HCT116 (cell line): Measurements from ENCODE around the gene TIPARP. TPM values are rescaled to one million over a fixed set of nuclear protein-coding genes. Genes with fewer than 3 reads are reported as not detected.

Experiments
- ATAC-seq: fragments of 200-7000 bp; cut with Tn5 transposase; 2 replicates; pipeline ENCODE4 v1.9.1; 2020; ENCODE audit warnings: mild to moderate bottlenecking, moderate library complexity
- BruUV-seq: library from RNA; stranded (reverse); fragments of 400-500 nt; replicated peaks from 2 replicates; lab custom pipeline; 2021; lab: Mats Ljungman, UMichigan
- CTCF ChIA-PET: fragments of 300-600 bp; sonication (Branson Sonifier 250); formaldehyde crosslinking; loops from one replicate; lab custom pipeline; 2021; ENCODE audit warnings: antibody characterized with exemption; lab: Charles Lee
- POLR2A ChIA-PET: fragments of 300-600, 350-600 bp; sonication (Branson Sonifier 250); formaldehyde crosslinking; loops from one replicate; lab custom pipeline; 2021; ENCODE audit warnings: antibody characterized with exemption; lab: Charles Lee
- RAD21 ChIA-PET, 2 experiments: fragments of 300-600 bp; sonication (Branson Sonifier 250); formaldehyde crosslinking; loops; one replicate each; lab custom pipeline; 2023; ENCODE audit warnings: low total read pairs in 2 of 2; ENCODE audit not compliant: uncharacterized antibody in 2 of 2, unreplicated experiment in 2 of 2, low non-redundant PET in 1 of 2; lab: Charles Lee
- DNase-seq: peaks from one replicate; pipeline ENCODE4 v3.0.0-alpha.2; 2010; ENCODE audit warnings: low read depth, low spot score
- H2AFZ ChIP-seq: fragments of 200-600 bp; shearing (Covaris generic), sonication (generic); 2 replicates; pipeline ENCODE4 v1.6.1; 2017; ENCODE audit warnings: low read depth, mixed run types, mixed read lengths, antibody characterized with exemption, low read length; ENCODE audit not compliant: poor library complexity, severe bottlenecking
- H3K27ac ChIP-seq: 2 replicates; pipeline ENCODE4 v1.5.1; 2012; ENCODE audit warnings: low read depth, low read length
- H3K27me3 ChIP-seq: fragments of 200-600 bp; sonication (generic); 2 replicates; pipeline ENCODE4 v1.6.1; 2016; ENCODE audit warnings: mixed run types, low read length, mixed read lengths; ENCODE audit not compliant: insufficient read depth
- H3K36me3 ChIP-seq, 2 experiments: fragments of 200-500 bp in 1 of 2; fragments of 200-600 bp in 1 of 2; sonication (Bioruptor generic) in 1 of 2; sonication (generic) in 1 of 2; 2 replicates each; pipeline versions ENCODE4 v1.5.1 to v1.6.1; 2014 to 2016; ENCODE audit warnings: low read length in 2 of 2, inconsistent platforms in 1 of 2, mixed read lengths in 1 of 2, mixed run types in 1 of 2; ENCODE audit not compliant: insufficient read depth in 2 of 2, control insufficient read depth in 1 of 2
- H3K4me1 ChIP-seq, 2 experiments: fragments of 200-600 bp in 1 of 2; sonication (generic) in 1 of 2; 2 replicates each; pipeline versions ENCODE4 v1.5.1 to v1.6.1; 2012 to 2017; ENCODE audit warnings: low read length in 2 of 2, inconsistent platforms in 1 of 2, mild to moderate bottlenecking in 1 of 2, mixed read lengths in 1 of 2, mixed run types in 1 of 2, moderate library complexity in 1 of 2; ENCODE audit not compliant: insufficient read depth in 2 of 2, control insufficient read depth in 1 of 2
- H3K4me2 ChIP-seq: fragments of 200-600 bp; sonication (generic); 2 replicates; pipeline ENCODE4 v1.6.1; 2017; ENCODE audit warnings: mixed run types, low read length, mixed read lengths
- H3K4me3 ChIP-seq, 2 experiments: fragments of 200-600 bp in 1 of 2; sonication (generic) in 1 of 2; replicated peaks in 1 of 2; 2 replicates each; pipeline ENCODE4 v1.5.1; 2011 to 2016; ENCODE audit warnings: low read length in 2 of 2, control low read depth in 1 of 2, low read depth in 1 of 2, mild to moderate bottlenecking in 1 of 2, mixed read lengths in 1 of 2, mixed run types in 1 of 2
- H3K79me2 ChIP-seq: fragments of 200-600 bp; sonication (generic); 2 replicates; pipeline ENCODE4 v1.6.1; 2017; ENCODE audit warnings: mild to moderate bottlenecking, mixed run types, low read length, moderate library complexity, mixed read lengths; ENCODE audit not compliant: insufficient read depth
- H3K9ac ChIP-seq: fragments of 200-600 bp; sonication (generic); 2 replicates; pipeline ENCODE4 v1.6.1; 2016; ENCODE audit warnings: low read length, mixed read lengths
- H3K9me2 ChIP-seq: fragments of 200-600 bp; sonication (generic), shearing (Covaris generic); 2 replicates; pipeline ENCODE4 v1.6.1; 2017; ENCODE audit warnings: mixed run types, mild to moderate bottlenecking, moderate library complexity; ENCODE audit not compliant: insufficient read depth
- H3K9me3 ChIP-seq, 2 experiments: fragments of 200-500 bp in 1 of 2; fragments of 200-600 bp in 1 of 2; sonication (Bioruptor generic) in 1 of 2; sonication (generic) in 1 of 2; 2 replicates each; pipeline ENCODE4 v1.6.1; 2014 to 2017; ENCODE audit warnings: low read length in 2 of 2, mixed read lengths in 2 of 2, inconsistent platforms in 1 of 2, low read depth in 1 of 2, mild to moderate bottlenecking in 1 of 2, mixed run types in 1 of 2, moderate library complexity in 1 of 2; ENCODE audit not compliant: control insufficient read depth in 1 of 2, insufficient read depth in 1 of 2
- H4K20me1 ChIP-seq: fragments of 200-600 bp; sonication (generic), shearing (Covaris generic); 2 replicates; pipeline ENCODE4 v1.6.1; 2017; ENCODE audit warnings: mixed run types, mild to moderate bottlenecking, moderate library complexity; ENCODE audit not compliant: insufficient read depth
- CBX3 ChIP-seq: IDR thresholded peaks from 2 replicates; pipeline ENCODE4 v1.6.1; 2012; ENCODE audit warnings: low read depth
- EGR1 ChIP-seq: IDR thresholded peaks from 2 replicates; pipeline ENCODE4 v1.6.1; 2012; ENCODE audit warnings: low read depth
- EZH2 ChIP-seq: fragments of 200-600 bp; sonication (generic); IDR thresholded peaks from 2 replicates; pipeline ENCODE4 v1.6.1; 2017; ENCODE audit warnings: antibody characterized with exemption, mixed run types
- POLR2A ChIP-seq: IDR thresholded peaks from 2 replicates; pipeline ENCODE4 v1.7.0; 2011; ENCODE audit warnings: borderline replicate concordance; ENCODE audit not compliant: insufficient read depth, insufficient read length; ENCODE audit errors: extremely low read depth
- SP1 ChIP-seq: IDR thresholded peaks from 2 replicates; pipeline ENCODE4 v1.6.1; 2012; ENCODE audit warnings: low read depth
- TCF7L2 ChIP-seq: IDR thresholded peaks from 2 replicates; pipeline ENCODE4 v1.7.0; 2011; ENCODE audit warnings: borderline replicate concordance, inconsistent platforms; ENCODE audit not compliant: insufficient read depth, insufficient read length; ENCODE audit errors: extremely low read depth
- ZFX ChIP-seq: fragments of 450-650 bp; IDR thresholded peaks from 2 replicates; pipeline ENCODE4 v1.6.1; 2017
- intact Hi-C: fragments of 100-400 bp; cut with micrococcal nuclease; formaldehyde crosslinking; loops from 2 replicates; pipeline ENCODE4 v1.10.0; 2022
- total RNA-seq: library from RNA; stranded (reverse); gene quantifications from one replicate; pipeline ENCODE4 v1.2.1, GENCODE V29; 2021; ENCODE audit not compliant: unreplicated experiment
- TF ChIP-seq, protein P1 (sequence below): IDR thresholded peaks from 2 replicates; pipeline ENCODE4 v1.6.1; 2012
- TF ChIP-seq, protein P2 (sequence below): IDR thresholded peaks from 2 replicates; pipeline ENCODE4 v1.6.1; 2011; ENCODE audit warnings: mild to moderate bottlenecking, low read length, moderate library complexity; ENCODE audit not compliant: insufficient replicate concordance; ENCODE audit errors: extremely low read depth
- TF ChIP-seq, protein P3 (sequence below), 3 experiments: fragments of 200-600 bp in 1 of 3; sonication (generic) in 1 of 3; IDR thresholded peaks in 2 of 3; conservative IDR thresholded peaks in 1 of 3; 2 replicates each; pipeline ENCODE4 v1.5.1; 2012 to 2017; ENCODE audit warnings: low read depth in 2 of 3, low read length in 2 of 3, antibody characterized with exemption in 1 of 3, borderline replicate concordance in 1 of 3, control low read depth in 1 of 3, mild to moderate bottlenecking in 1 of 3, mixed read lengths in 1 of 3, mixed run types in 1 of 3, moderate library complexity in 1 of 3; ENCODE audit not compliant: insufficient read depth in 1 of 3
- TF ChIP-seq, protein P4 (sequence below): IDR thresholded peaks from 2 replicates; pipeline ENCODE4 v1.6.1; 2012

Gene TIPARP
- total RNA-seq, 1 experiment from 2014 or later = 51.3 TPM

DNA sequence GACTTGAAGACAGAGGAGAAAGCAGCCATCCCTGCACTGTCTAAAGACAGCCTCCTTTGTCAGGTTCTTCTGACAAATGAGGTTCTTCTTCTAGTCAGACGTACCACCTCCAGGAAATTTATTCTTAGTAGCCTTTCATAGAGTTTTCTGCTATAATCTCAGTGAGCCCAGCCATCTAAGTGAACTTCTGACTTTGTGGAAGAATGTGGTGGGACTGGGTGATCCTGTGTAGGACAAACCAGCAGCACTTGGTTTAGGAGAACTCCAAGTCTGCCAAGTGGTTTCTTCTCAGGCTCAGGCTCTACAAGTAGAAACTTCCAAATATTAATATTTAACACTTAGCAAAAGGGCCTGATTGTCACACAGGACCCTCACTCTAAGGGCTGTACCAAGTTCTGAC lies 52.1 kb downstream of the TIPARP start:
- TF ChIP-seq, protein P1, sequence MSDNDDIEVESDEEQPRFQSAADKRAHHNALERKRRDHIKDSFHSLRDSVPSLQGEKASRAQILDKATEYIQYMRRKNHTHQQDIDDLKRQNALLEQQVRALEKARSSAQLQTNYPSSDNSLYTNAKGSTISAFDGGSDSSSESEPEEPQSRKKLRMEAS = no peak
- TF ChIP-seq, protein P2, sequence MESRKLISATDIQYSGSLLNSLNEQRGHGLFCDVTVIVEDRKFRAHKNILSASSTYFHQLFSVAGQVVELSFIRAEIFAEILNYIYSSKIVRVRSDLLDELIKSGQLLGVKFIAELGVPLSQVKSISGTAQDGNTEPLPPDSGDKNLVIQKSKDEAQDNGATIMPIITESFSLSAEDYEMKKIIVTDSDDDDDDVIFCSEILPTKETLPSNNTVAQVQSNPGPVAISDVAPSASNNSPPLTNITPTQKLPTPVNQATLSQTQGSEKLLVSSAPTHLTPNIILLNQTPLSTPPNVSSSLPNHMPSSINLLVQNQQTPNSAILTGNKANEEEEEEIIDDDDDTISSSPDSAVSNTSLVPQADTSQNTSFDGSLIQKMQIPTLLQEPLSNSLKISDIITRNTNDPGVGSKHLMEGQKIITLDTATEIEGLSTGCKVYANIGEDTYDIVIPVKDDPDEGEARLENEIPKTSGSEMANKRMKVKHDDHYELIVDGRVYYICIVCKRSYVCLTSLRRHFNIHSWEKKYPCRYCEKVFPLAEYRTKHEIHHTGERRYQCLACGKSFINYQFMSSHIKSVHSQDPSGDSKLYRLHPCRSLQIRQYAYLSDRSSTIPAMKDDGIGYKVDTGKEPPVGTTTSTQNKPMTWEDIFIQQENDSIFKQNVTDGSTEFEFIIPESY = no peak
- TF ChIP-seq, protein P3, sequence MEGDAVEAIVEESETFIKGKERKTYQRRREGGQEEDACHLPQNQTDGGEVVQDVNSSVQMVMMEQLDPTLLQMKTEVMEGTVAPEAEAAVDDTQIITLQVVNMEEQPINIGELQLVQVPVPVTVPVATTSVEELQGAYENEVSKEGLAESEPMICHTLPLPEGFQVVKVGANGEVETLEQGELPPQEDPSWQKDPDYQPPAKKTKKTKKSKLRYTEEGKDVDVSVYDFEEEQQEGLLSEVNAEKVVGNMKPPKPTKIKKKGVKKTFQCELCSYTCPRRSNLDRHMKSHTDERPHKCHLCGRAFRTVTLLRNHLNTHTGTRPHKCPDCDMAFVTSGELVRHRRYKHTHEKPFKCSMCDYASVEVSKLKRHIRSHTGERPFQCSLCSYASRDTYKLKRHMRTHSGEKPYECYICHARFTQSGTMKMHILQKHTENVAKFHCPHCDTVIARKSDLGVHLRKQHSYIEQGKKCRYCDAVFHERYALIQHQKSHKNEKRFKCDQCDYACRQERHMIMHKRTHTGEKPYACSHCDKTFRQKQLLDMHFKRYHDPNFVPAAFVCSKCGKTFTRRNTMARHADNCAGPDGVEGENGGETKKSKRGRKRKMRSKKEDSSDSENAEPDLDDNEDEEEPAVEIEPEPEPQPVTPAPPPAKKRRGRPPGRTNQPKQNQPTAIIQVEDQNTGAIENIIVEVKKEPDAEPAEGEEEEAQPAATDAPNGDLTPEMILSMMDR (IDR thresholded peaks at IDR 0.05 in 2 of 3, conservative IDR thresholded peaks at IDR 0.05 in 1 of 3; ENCODE audit: borderline replicate concordance in 1 of 3, insufficient read depth in 1 of 3, low read depth in 2 of 3, low read length in 2 of 3) = no peak
- TF ChIP-seq, protein P4, sequence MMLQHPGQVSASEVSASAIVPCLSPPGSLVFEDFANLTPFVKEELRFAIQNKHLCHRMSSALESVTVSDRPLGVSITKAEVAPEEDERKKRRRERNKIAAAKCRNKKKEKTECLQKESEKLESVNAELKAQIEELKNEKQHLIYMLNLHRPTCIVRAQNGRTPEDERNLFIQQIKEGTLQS = no peak
- no peak for TF ChIP-seq TCF7L2
- no peak for TF ChIP-seq CBX3
- no peak for TF ChIP-seq POLR2A
- no peak for TF ChIP-seq EGR1
- no peak for TF ChIP-seq EZH2
- TF ChIP-seq ZFX = no peak
- TF ChIP-seq SP1 = no peak
- H3K4me1 ChIP-seq = 0 out of 4 replicates have a peak, but pooled peaks cover 0 to 6% of the 10 kb centered on the region in 2 experiments
- BruUV-seq = no TSS peak
- no peak overlapping the region for H3K27ac ChIP-seq
- no peak overlapping the region for H3K4me2 ChIP-seq
- H3K9me3 ChIP-seq = no peaks in the 10 kb centered on the region
- H3K79me2 ChIP-seq = no peaks in the 10 kb centered on the region
- intact Hi-C loops = no loop called here
- RAD21 ChIA-PET = no interaction called here
- H3K27me3 ChIP-seq = no peaks in the 10 kb centered on the region
- DNase-seq = no peak
- ATAC-seq = no peak
- POLR2A ChIA-PET = no interaction called here
- no peak overlapping the region for H3K9ac ChIP-seq
- H3K9me2 ChIP-seq = no peaks in the 10 kb centered on the region
- CTCF ChIA-PET = no interaction called here
- no peak overlapping the region for H3K4me3 ChIP-seq
- H3K36me3 ChIP-seq = no peaks in the 10 kb centered on the region; a peak in 1 of 4 replicates
- H4K20me1 ChIP-seq = no peaks in the 10 kb centered on the region
- H2AFZ ChIP-seq = no peak overlapping the region
